ENCODE measurements around the gene RNF31. TPM values are rescaled to one million over a fixed set of nuclear protein-coding genes. Genes with fewer than 3 reads are reported as not detected.

The RNF31 gene
- total RNA-seq, 4 donors from 2014 or later = 21.7 to 33.3 (median 26.8) TPM

DNA sequence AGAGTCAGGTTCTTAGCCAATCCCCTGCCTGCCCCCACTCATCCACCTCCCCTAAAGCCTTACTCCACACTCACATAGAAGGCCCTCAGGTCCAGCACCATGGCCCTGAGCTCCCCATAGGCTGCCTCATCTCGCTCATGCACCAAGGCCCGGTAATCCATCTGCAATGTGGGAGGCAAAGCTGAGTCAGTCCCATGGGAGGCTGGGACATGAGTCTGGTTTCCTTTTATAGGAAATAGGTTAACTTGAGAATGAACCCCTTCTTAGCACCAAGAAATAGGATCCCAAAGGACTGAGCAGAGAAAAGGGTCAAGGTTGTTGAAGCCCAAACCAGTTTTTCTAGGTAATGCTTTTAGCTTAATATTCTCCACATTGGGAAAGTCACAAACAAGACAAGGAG, 3.8 kb upstream of the RNF31 start:
- Histone ChIP-seq H3K9me3 (no peaks in the 10 kb centered on the region), H3K4me3 (no peak overlapping the region), H3K27ac (replicated peaks in 1 of 4) (no peak overlapping the region), H3K4me1 (peaks cover 40 to 62% (median 53%) of the 10 kb centered on the region in 4 donors), H3K27me3 (no peaks in the 10 kb centered on the region), H3K36me3 (peaks cover 6 to 22% (median 15%) of the 10 kb centered on the region in 4 donors)
- intact Hi-C loops (cut with DNase I) = loop anchor here (10.0 kb wide), 1 partner anchor 291 kb away; no protein-coding TSS in a partner anchor
- DNase-seq (ENCODE audit: extremely low spot score) = no peak
- TF ChIP-seq, protein P1, sequence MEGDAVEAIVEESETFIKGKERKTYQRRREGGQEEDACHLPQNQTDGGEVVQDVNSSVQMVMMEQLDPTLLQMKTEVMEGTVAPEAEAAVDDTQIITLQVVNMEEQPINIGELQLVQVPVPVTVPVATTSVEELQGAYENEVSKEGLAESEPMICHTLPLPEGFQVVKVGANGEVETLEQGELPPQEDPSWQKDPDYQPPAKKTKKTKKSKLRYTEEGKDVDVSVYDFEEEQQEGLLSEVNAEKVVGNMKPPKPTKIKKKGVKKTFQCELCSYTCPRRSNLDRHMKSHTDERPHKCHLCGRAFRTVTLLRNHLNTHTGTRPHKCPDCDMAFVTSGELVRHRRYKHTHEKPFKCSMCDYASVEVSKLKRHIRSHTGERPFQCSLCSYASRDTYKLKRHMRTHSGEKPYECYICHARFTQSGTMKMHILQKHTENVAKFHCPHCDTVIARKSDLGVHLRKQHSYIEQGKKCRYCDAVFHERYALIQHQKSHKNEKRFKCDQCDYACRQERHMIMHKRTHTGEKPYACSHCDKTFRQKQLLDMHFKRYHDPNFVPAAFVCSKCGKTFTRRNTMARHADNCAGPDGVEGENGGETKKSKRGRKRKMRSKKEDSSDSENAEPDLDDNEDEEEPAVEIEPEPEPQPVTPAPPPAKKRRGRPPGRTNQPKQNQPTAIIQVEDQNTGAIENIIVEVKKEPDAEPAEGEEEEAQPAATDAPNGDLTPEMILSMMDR (IDR thresholded peaks at IDR 0.05) = no peak
- TF ChIP-seq POLR2AphosphoS5 (IDR thresholded peaks at IDR 0.05) (no peak), POLR2A (IDR thresholded peaks at IDR 0.05; ENCODE audit: low read depth) (no peak), EP300 (IDR thresholded peaks at IDR 0.05) (no peak)
- WGBS = 100% methylated on average over 2 of the region's 2 CpGs

DNA sequence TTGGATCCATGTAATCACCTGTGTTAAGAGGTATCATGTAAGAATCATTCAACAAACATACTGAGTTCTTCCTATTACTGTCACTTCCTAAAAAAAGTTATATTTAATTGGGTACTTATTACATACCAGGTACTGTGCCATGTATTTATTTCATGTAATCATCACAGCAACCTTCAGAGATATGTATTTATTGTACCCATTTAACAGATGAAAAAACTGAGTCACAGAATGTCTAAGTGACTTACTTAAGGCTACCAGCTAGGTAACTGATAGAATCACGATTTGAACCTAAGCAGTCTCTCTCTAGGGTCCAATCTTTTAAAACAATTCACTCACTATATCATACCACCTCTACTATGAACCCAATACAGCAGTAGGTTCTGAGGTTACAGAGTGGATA, 2.8 kb upstream of the RNF31 start:
- intact Hi-C loops (cut with DNase I) = loop anchor here (10.0 kb wide), 1 partner anchor 290 kb away; no protein-coding TSS in a partner anchor
- WGBS = 95% methylated on average over 1 of the region's 1 CpG
- no peak for DNase-seq (ENCODE audit: extremely low spot score)
- Histone ChIP-seq H3K9me3 (no peaks in the 10 kb centered on the region), H3K36me3 (peaks cover 0 to 21% (median 15%) of the 10 kb centered on the region in 4 donors), H3K4me3 (no peak overlapping the region), H3K27me3 (no peaks in the 10 kb centered on the region), H3K4me1 (peaks cover 34 to 62% (median 55%) of the 10 kb centered on the region in 4 donors), H3K27ac (replicated peaks in 1 of 4) (peak overlapping the region in 1 of 4 donors; percentile 94)
- no peak for TF ChIP-seq POLR2A (IDR thresholded peaks at IDR 0.05; ENCODE audit: low read depth)
- TF ChIP-seq, protein P1 (IDR thresholded peaks at IDR 0.05) = no peak
- no peak for TF ChIP-seq POLR2AphosphoS5 (IDR thresholded peaks at IDR 0.05)
- TF ChIP-seq EP300 (IDR thresholded peaks at IDR 0.05) = no peak

DNA sequence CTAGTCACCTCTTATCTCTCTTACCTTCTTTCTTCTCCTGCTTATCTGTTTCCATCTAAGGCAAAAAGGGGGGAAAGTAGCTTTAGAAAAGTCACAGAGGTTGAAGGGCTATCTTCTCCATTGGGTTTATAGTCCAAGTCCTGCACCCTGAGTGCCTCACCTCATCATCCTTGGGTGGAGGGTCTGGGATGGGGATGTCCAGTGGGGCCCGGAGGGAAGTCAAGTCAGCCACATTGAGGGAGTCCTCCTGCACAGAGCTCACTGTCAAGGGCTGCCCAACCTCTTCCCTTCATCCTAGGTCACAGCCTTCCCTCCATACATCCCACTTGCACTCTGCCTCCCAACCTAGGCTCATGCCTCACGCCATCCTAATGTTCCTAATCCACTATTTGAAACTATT, 2.1 kb upstream of the RNF31 start:
- H3K27me3 ChIP-seq = no peaks in the 10 kb centered on the region
- no peaks in the 10 kb centered on the region for H3K9me3 ChIP-seq
- WGBS = 97% methylated on average over 2 of the region's 2 CpGs
- H3K4me3 ChIP-seq = no peak overlapping the region
- TF ChIP-seq, protein P1 (IDR thresholded peaks at IDR 0.05) = no peak
- no peak for TF ChIP-seq POLR2A (IDR thresholded peaks at IDR 0.05; ENCODE audit: low read depth)
- TF ChIP-seq EP300 (IDR thresholded peaks at IDR 0.05) = no peak
- TF ChIP-seq POLR2AphosphoS5 (IDR thresholded peaks at IDR 0.05) = no peak
- intact Hi-C loops (cut with DNase I) = loop anchor here (10.0 kb wide), 1 partner anchor 290 kb away; no protein-coding TSS in a partner anchor
- peak overlapping the region; percentile 88 to 94 (median 90) for H3K27ac ChIP-seq (replicated peaks in 1 of 4)
- DNase-seq (ENCODE audit: extremely low spot score) = no peak
- H3K36me3 ChIP-seq = peaks cover 2 to 27% (median 21%) of the 10 kb centered on the region in 4 donors
- H3K4me1 ChIP-seq = peaks cover 27 to 62% (median 53%) of the 10 kb centered on the region in 4 donors

DNA sequence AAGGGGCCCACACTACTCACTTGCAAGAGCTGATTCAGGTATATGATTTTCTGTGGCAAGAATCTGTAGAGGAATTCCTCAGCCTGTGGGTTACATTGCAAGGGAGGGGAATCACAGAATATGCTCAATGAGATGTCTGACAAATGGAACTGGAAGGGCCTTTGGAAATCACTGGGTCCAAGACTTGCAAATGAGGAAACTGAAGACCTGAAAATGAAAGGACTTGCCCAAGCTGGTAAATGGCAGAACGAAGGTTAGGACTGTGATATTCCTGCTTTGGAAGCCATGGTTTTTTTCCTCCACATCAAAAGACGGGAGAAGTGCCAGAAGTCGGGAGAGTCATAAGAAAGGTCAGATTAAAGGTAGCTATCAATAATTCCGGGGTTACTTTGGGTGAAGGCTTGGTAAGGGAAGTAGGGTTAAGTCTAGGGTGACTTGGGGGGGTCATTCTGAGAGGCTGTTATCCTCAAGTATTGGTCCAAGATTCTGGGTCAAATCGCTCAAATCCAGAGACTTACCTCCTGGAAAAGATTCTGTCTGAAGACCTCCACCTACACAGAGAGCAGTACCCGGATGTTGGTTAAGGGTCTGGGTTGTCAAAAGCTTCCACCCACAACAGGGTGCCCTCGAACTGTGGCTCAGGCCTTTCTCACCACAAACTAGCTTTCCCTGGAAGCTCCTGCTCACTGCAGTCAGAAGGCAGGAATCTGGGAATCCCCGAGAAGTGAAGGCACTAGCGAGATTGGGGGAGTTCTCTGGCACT, 1.4 kb upstream of the RNF31 start:
- TF ChIP-seq POLR2AphosphoS5 (IDR thresholded peaks at IDR 0.05) = no peak
- intact Hi-C loops (cut with DNase I) = loop anchor here (10.0 kb wide), 1 partner anchor 289 kb away; no protein-coding TSS in a partner anchor
- H3K27me3 ChIP-seq = no peaks in the 10 kb centered on the region

DNA sequence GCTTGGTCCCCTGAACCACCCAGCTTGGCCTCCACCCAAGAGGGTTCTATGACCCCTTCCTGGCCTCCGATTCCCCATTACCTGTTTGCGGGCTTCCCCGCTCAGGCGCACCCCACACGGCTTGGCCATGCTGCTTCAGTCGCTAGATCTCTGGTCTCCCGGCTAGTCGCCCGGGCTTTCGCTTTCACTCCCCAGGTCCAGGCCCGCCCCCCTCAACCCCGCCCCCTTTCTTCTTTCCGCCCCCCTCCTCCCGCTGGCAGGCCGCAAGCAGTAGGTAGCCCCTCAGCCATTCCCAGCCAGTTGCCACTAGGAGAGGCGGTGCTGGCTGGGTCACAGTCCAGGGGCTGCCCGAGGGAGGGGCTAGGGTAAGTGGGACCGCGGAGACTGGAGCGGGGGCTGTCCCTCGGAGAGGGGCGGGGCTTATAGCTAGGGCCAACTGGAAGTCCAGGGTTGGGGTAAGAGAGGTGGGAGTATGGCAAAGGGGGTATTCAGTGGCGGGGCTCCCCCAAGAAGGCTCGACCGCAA, 783 bp upstream of the RNF31 start, which contains the start of gene PSME2:
PSME2 (minus strand) TSS at position 158 of the 525 bp plus-strand sequence; CDS start at position 129, 29 bp downstream.
- Histone ChIP-seq H3K27me3 (no peaks in the 10 kb centered on the region), H3K9me3 (no peaks in the 10 kb centered on the region), H3K36me3 (peaks cover 15 to 40% (median 34%) of the 10 kb centered on the region in 4 donors), H3K4me1 (peaks cover 22 to 57% (median 46%) of the 10 kb centered on the region in 4 donors), H3K4me3 (peak within 1 kb of the TSS; percentile 63 to 92 (median 78)), H3K27ac (replicated peaks in 1 of 4) (peak within 1 kb of the TSS; percentile 88 to 94 (median 90))
- DNase-seq (ENCODE audit: extremely low spot score) = peak; percentile 98
- intact Hi-C loops (cut with DNase I) = loop anchor here (10.0 kb wide), 1 partner anchor 288 kb away; no protein-coding TSS in a partner anchor
- peak; percentile 29 to 71 for TF ChIP-seq POLR2AphosphoS5 (IDR thresholded peaks at IDR 0.05)
- no peak for TF ChIP-seq EP300 (IDR thresholded peaks at IDR 0.05)
- 0% methylated on average over 15 of the region's 25 CpGs for WGBS

More for the DNA sequence above, 1.4 kb upstream of the RNF31 start:
- no peak for DNase-seq (ENCODE audit: extremely low spot score)
- Histone ChIP-seq H3K9me3 (no peaks in the 10 kb centered on the region), H3K4me1 (peaks cover 22 to 59% (median 47%) of the 10 kb centered on the region in 4 donors), H3K27ac (replicated peaks in 1 of 4) (peak overlapping the region; percentile 88 to 94 (median 90)), H3K4me3 (peak overlapping the region; percentile 63 to 92 (median 78)), H3K36me3 (peaks cover 8 to 33% (median 27%) of the 10 kb centered on the region in 4 donors)
- WGBS = 17% methylated on average over 9 of the region's 9 CpGs

All from esophagus muscularis mucosa (tissue), 4 donors.